Mesenchymal stem cell (in vitro differentiated cells and primary cell): Measurements from ENCODE around the gene FTO.
A peak's percentile ranks its signal among the peaks of the same experiment; 100 is the strongest.

Experiments
- DNase-seq: peaks from one replicate; pipeline ENCODE4 v3.0.0-alpha.2; 2013
- H2AFZ ChIP-seq: one replicate; pipeline ENCODE4 v1.6.1; 2013; ENCODE audit warnings: low read depth, mild to moderate bottlenecking, control low read depth, inconsistent platforms, low read length, moderate library complexity
- H2AK5ac ChIP-seq: 2 replicates; pipeline ENCODE4 v1.6.1; 2013; ENCODE audit warnings: low read length, moderate library complexity, mild to moderate bottlenecking, inconsistent platforms; ENCODE audit not compliant: severe bottlenecking
- H2BK120ac ChIP-seq: one replicate; pipeline ENCODE4 v1.6.1; 2013; ENCODE audit warnings: low read depth, mild to moderate bottlenecking, inconsistent platforms, low read length, moderate library complexity
- H2BK12ac ChIP-seq, 2 experiments: one replicate each; pipeline ENCODE4 v1.6.1; 2013; ENCODE audit warnings: inconsistent platforms in 2 of 2, low read length in 2 of 2, mild to moderate bottlenecking in 2 of 2, moderate library complexity in 2 of 2, control low read depth in 1 of 2
- H2BK15ac ChIP-seq: one replicate; pipeline ENCODE4 v1.6.1; 2013; ENCODE audit warnings: mild to moderate bottlenecking, low read depth, inconsistent platforms; ENCODE audit not compliant: poor library complexity, severe bottlenecking
- H2BK5ac ChIP-seq: 2 replicates; pipeline ENCODE4 v1.6.1; 2013; ENCODE audit warnings: low read depth, mild to moderate bottlenecking, low read length, control low read depth, inconsistent platforms; ENCODE audit not compliant: poor library complexity, severe bottlenecking
- H3K14ac ChIP-seq, 2 experiments: one replicate each; pipeline ENCODE4 v1.6.1; 2013; ENCODE audit warnings: inconsistent platforms in 2 of 2, low read length in 2 of 2, control low read depth in 1 of 2, mild to moderate bottlenecking in 1 of 2, moderate library complexity in 1 of 2
- H3K18ac ChIP-seq, 2 experiments: one replicate each; pipeline ENCODE4 v1.6.1; 2013; ENCODE audit warnings: inconsistent platforms in 2 of 2, low read length in 2 of 2, control low read depth in 1 of 2, low read depth in 1 of 2, mild to moderate bottlenecking in 1 of 2
- H3K23ac ChIP-seq, 2 experiments: one replicate each; pipeline ENCODE4 v1.6.1; 2013; ENCODE audit warnings: inconsistent platforms in 2 of 2, low read length in 2 of 2, mild to moderate bottlenecking in 2 of 2, moderate library complexity in 2 of 2, control low read depth in 1 of 2
- H3K27ac ChIP-seq: 2 replicates; pipeline ENCODE4 v1.5.1; 2013; ENCODE audit warnings: mild to moderate bottlenecking, moderate library complexity, low read length, control low read depth, inconsistent platforms; ENCODE audit not compliant: poor library complexity, severe bottlenecking
- H3K27me3 ChIP-seq, 2 experiments: 2 replicates each; pipeline versions ENCODE4 v1.6.1 to v1.7.0; 2013; ENCODE audit warnings: low read length in 2 of 2, mild to moderate bottlenecking in 2 of 2, moderate library complexity in 2 of 2, control low read depth in 1 of 2, inconsistent platforms in 1 of 2; ENCODE audit not compliant: control insufficient read depth in 1 of 2, insufficient read depth in 1 of 2
- H3K36me3 ChIP-seq, 2 experiments: 2 replicates each; pipeline versions ENCODE4 v1.6.1 to v1.7.0; 2013; ENCODE audit warnings: low read length in 2 of 2, control low read depth in 1 of 2, inconsistent platforms in 1 of 2, low read depth in 1 of 2, mild to moderate bottlenecking in 1 of 2; ENCODE audit not compliant: insufficient read depth in 2 of 2, control insufficient read depth in 1 of 2
- H3K4ac ChIP-seq, 2 experiments: one replicate each; pipeline ENCODE4 v1.6.1; 2013; ENCODE audit warnings: inconsistent platforms in 2 of 2, low read length in 2 of 2, mild to moderate bottlenecking in 2 of 2, moderate library complexity in 2 of 2, control low read depth in 1 of 2, low read depth in 1 of 2
- H3K4me1 ChIP-seq: 2 replicates; pipeline ENCODE4 v1.6.1; 2013; ENCODE audit warnings: low read depth, low read length, control low read depth; ENCODE audit not compliant: control insufficient read depth, insufficient read depth
- H3K4me2 ChIP-seq: 2 replicates; pipeline ENCODE4 v1.6.1; 2013; ENCODE audit warnings: low read length, mild to moderate bottlenecking, inconsistent platforms; ENCODE audit not compliant: poor library complexity, severe bottlenecking
- H3K4me3 ChIP-seq, 2 experiments: 2 replicates each; pipeline versions ENCODE4 v1.5.1 to v1.7.0; 2013; ENCODE audit warnings: low read length in 2 of 2, mild to moderate bottlenecking in 2 of 2, control low read depth in 1 of 2, low read depth in 1 of 2; ENCODE audit not compliant: insufficient read depth in 1 of 2
- H3K79me1 ChIP-seq: replicated peaks from 2 replicates; pipeline ENCODE4 v1.6.1; 2013; ENCODE audit warnings: mild to moderate bottlenecking, control low read depth, low read length, inconsistent platforms; ENCODE audit not compliant: poor library complexity, severe bottlenecking
- H3K9ac ChIP-seq: 2 replicates; pipeline ENCODE4 v1.7.0; 2013; ENCODE audit warnings: mild to moderate bottlenecking, low read length, moderate library complexity
- H3K9me3 ChIP-seq: 2 replicates; pipeline ENCODE4 v1.7.0; 2013; ENCODE audit warnings: mild to moderate bottlenecking, low read length; ENCODE audit not compliant: control insufficient read depth
- H4K8ac ChIP-seq: one replicate; pipeline ENCODE4 v1.6.1; 2013; ENCODE audit warnings: inconsistent platforms, mild to moderate bottlenecking, low read length, moderate library complexity
- H4K91ac ChIP-seq: one replicate; pipeline ENCODE4 v1.6.1; 2013; ENCODE audit warnings: mild to moderate bottlenecking, low read length, inconsistent platforms
- WGBS: methylation state at CpG from one replicate; pipeline ENCODE4 v1.1.7; 2013; ENCODE audit warnings: mixed read lengths; 5-methylcytosine and 5-hydroxymethylcytosine counted together

FTO gene

DNA sequence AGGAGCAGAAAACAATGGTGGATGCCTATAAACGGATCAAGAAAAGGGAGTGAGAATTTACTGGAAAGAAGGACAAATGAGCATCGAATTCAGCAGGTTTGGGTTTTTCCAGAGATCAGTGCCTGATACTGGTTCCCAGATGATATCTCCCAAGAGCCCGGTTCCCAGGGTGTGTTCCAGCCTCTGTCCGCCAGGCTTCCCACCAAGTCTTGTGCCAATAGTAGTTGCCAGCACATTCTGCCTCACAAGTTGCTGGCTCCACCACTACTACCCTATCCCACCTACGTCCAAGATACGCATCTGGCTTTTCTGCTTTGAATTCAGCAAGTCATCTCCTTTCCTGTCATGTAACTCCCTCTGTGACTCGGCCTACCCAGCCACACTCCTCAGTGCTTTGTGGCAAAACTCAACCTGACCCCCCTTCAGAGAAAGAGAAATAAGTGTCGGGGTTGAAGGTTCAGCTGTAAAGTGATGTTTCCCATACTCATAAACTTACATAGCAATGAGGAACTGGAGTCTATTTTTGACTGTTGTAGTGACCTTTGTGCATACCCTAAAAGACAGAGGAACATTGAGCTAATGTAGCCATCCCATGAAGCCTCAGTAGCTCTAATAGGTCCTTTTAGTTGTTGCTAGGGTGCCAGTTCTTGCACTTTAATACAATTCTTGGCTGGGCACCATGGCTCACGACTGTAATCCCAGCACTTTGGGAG, 305.7 kb downstream of the FTO start:
- no peak overlapping the region for H3K9ac ChIP-seq
- H3K23ac ChIP-seq = no peak overlapping the region
- peaks cover 0 to 3% of the 10 kb centered on the region in 2 experiments for H3K36me3 ChIP-seq
- no peaks in the 10 kb centered on the region for H3K27me3 ChIP-seq
- H4K91ac ChIP-seq = no peak overlapping the region
- H3K27ac ChIP-seq = no peak overlapping the region
- H2AK5ac ChIP-seq = no peak overlapping the region
- no peak overlapping the region for H3K14ac ChIP-seq
- peaks cover 7% of the 10 kb centered on the region for H3K9me3 ChIP-seq
- WGBS = 95% methylated on average over 8 of the region's 9 CpGs
- H2BK120ac ChIP-seq = no peak overlapping the region
- DNase-seq = no peak
- H2AFZ ChIP-seq = no peak overlapping the region
- H3K79me1 ChIP-seq = no peaks in the 10 kb centered on the region
- no peak overlapping the region for H3K18ac ChIP-seq
- no peak overlapping the region for H2BK12ac ChIP-seq
- no peak overlapping the region for H4K8ac ChIP-seq
- no peak overlapping the region for H3K4ac ChIP-seq
- no peak overlapping the region for H2BK5ac ChIP-seq
- no peaks in the 10 kb centered on the region for H3K4me1 ChIP-seq
- H3K4me3 ChIP-seq = no peak overlapping the region
- H2BK15ac ChIP-seq = no peak overlapping the region
- H3K4me2 ChIP-seq = no peak overlapping the region

DNA sequence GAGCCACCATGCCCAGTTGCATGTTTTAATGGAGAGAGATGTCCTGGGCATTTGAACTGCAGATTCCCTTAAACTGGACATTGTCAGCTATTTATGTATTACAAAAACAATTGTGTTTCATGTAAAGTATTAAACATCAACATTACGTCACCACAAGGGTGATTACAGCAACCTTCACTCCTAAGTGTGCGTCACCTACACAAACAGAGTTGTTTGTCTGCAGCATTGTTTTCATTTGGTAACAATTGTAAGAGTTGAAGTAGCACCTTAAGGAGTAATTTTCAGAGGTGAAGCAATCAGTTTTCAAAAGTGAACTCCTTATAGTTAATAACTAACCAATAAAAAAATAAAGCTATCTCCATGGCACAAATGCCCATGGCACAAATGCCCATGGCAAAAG, 311.2 kb downstream of the FTO start:
- H3K4ac ChIP-seq = no peak overlapping the region
- no peak overlapping the region for H3K9ac ChIP-seq
- H2BK15ac ChIP-seq = no peak overlapping the region
- H4K91ac ChIP-seq = no peak overlapping the region
- 100% methylated on average over 1 of the region's 2 CpGs for WGBS
- peaks cover 7% of the 10 kb centered on the region for H3K9me3 ChIP-seq
- no peak overlapping the region for H4K8ac ChIP-seq
- H3K14ac ChIP-seq = no peak overlapping the region
- H2BK12ac ChIP-seq = no peak overlapping the region
- no peaks in the 10 kb centered on the region for H3K79me1 ChIP-seq
- no peak overlapping the region for H2BK5ac ChIP-seq
- H3K4me3 ChIP-seq = no peak overlapping the region
- H2AK5ac ChIP-seq = no peak overlapping the region
- no peak overlapping the region for H3K27ac ChIP-seq
- H3K36me3 ChIP-seq = no peaks in the 10 kb centered on the region
- H3K27me3 ChIP-seq = no peaks in the 10 kb centered on the region
- no peak overlapping the region for H2AFZ ChIP-seq
- H3K23ac ChIP-seq = no peak overlapping the region
- no peak overlapping the region for H3K4me2 ChIP-seq
- no peak for DNase-seq
- H3K4me1 ChIP-seq = no peaks in the 10 kb centered on the region
- H3K18ac ChIP-seq = no peak overlapping the region
- no peak overlapping the region for H2BK120ac ChIP-seq

DNA sequence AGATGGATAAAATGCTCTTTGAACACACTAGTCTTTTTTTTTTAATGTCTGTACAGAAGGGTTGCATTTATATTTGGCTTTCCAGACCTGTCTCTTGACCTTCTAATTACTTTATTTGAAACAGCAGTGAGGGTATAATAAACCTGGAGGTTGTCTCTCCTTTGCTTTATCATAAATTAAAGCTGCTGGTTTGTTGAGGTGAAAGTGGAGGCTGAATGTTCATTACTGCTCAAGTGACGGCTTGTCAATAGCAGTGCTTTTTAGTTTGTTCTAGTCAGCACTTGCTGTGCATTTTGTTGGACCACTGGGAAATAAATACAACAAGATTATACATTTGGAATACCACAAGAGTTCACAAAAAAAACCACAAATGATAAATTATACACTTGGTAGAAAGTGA, 318.4 kb downstream of the FTO start:
- no peak overlapping the region for H2BK120ac ChIP-seq
- WGBS = 89% methylated on average over 1 of the region's 1 CpG
- peaks cover 2% of the 10 kb centered on the region for H3K79me1 ChIP-seq
- H3K18ac ChIP-seq = no peak overlapping the region
- no peaks in the 10 kb centered on the region for H3K9me3 ChIP-seq
- H3K27me3 ChIP-seq = no peaks in the 10 kb centered on the region
- no peak for DNase-seq
- H2BK12ac ChIP-seq = no peak overlapping the region
- H3K4me3 ChIP-seq = no peak overlapping the region
- H3K14ac ChIP-seq = no peak overlapping the region
- H4K91ac ChIP-seq = no peak overlapping the region
- H3K9ac ChIP-seq = no peak overlapping the region
- no peak overlapping the region for H3K27ac ChIP-seq
- no peak overlapping the region for H2BK5ac ChIP-seq
- H3K36me3 ChIP-seq = no peaks in the 10 kb centered on the region
- no peak overlapping the region for H2AK5ac ChIP-seq
- H3K4ac ChIP-seq = no peak overlapping the region
- no peak overlapping the region for H2BK15ac ChIP-seq
- no peak overlapping the region for H2AFZ ChIP-seq
- no peak overlapping the region for H3K4me2 ChIP-seq
- H3K4me1 ChIP-seq = no peaks in the 10 kb centered on the region
- no peak overlapping the region for H3K23ac ChIP-seq
- H4K8ac ChIP-seq = no peak overlapping the region

DNA sequence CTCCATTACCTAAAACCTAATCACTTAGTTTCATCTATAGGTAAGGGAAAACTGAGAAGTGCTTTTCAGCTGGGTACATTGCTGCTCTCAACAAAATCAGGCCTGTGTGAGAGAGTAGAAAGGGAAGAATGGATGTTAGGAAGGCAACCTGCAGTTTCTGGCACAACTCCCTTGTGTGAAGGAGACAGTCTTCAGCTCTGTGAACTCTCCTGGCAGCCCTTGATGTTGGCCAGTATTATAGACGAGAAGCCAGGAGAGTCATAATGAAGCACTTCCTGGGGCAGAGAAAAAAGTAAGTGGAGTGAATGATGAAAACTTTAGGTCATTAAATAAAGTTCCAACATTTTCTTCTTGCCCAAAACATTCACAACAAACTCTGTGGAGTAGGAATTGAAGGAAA, 322.5 kb downstream of the FTO start:
- no peak overlapping the region for H3K4ac ChIP-seq
- no peak overlapping the region for H3K18ac ChIP-seq
- H3K14ac ChIP-seq = no peak overlapping the region
- no peak overlapping the region for H2BK12ac ChIP-seq
- H2AK5ac ChIP-seq = no peak overlapping the region
- peak overlapping the region; percentile 43 for H2BK120ac ChIP-seq
- H3K27ac ChIP-seq = no peak overlapping the region
- no peaks in the 10 kb centered on the region for H3K4me1 ChIP-seq
- peaks cover 8% of the 10 kb centered on the region for H3K9me3 ChIP-seq
- no peak overlapping the region for H2BK5ac ChIP-seq
- no peak overlapping the region for H2BK15ac ChIP-seq
- H3K9ac ChIP-seq = no peak overlapping the region
- peaks cover 0 to 5% of the 10 kb centered on the region in 2 experiments for H3K36me3 ChIP-seq
- H3K4me3 ChIP-seq = no peak overlapping the region
- H4K8ac ChIP-seq = no peak overlapping the region
- H4K91ac ChIP-seq = no peak overlapping the region
- no peak overlapping the region for H3K4me2 ChIP-seq
- no peak overlapping the region for H2AFZ ChIP-seq
- no peaks in the 10 kb centered on the region for H3K79me1 ChIP-seq
- 67% methylated on average over 1 of the region's 1 CpG for WGBS
- no peaks in the 10 kb centered on the region for H3K27me3 ChIP-seq
- no peak for DNase-seq
- no peak overlapping the region for H3K23ac ChIP-seq
